Measurements from ENCODE around the gene FAM83C. TPM values are rescaled to one million over a fixed set of nuclear protein-coding genes. Genes with fewer than 3 reads are reported as not detected.

The FAM83C gene
- total and polyA plus RNA-seq, 2 experiments from 2014 or later, result not detected

- Histone ChIP-seq H4K20me1 (ENCODE audit: insufficient read depth) (no peaks in the 10 kb centered on the region), H3K79me2 (ENCODE audit: insufficient read depth) (peaks cover 71% of the 10 kb centered on the region), H2AFZ (no peak overlapping the region), H3K9ac (no peak overlapping the region), H3K27me3 (replicated peaks; ENCODE audit: insufficient read depth) (no peaks in the 10 kb centered on the region), H3K27ac (no peak overlapping the region), H3K36me3 (ENCODE audit: low read depth) (peaks cover 9% of the 10 kb centered on the region; the same call in 1 of the 2 replicates), H3K4me2 (ENCODE audit: unreplicated experiment) (no peak overlapping the region), H3K9me2 (ENCODE audit: insufficient read depth) (no peaks in the 10 kb centered on the region), H3K9me3 (ENCODE audit: low read depth) (no peaks in the 10 kb centered on the region), H3K4me1 (ENCODE audit: insufficient read depth) (peaks cover 10% of the 10 kb centered on the region; the same call in 1 of the 2 replicates), H3K4me3 (no peak overlapping the region), H3F3A (ENCODE audit: insufficient read depth) (peaks cover 38% of the 10 kb centered on the region)
- TF ChIP-seq EZH2phosphoT487 (IDR thresholded peaks at IDR 0.05; ENCODE audit: insufficient read depth, low read depth) (no peak), EZH2 (IDR thresholded peaks at IDR 0.05; ENCODE audit: insufficient read depth, poor library complexity, severe bottlenecking) (no peak)
- 96 to 97% methylated on average over 7 of the region's 7 CpGs for WGBS, 2 experiments (ENCODE audit: low coverage in 1 of 2, low lambda C conversion rate in 2 of 2, missing lambda C conversion rate in 2 of 2)
- in situ Hi-C loops (cut with MboI), result no loop called here
- no peak for DNase-seq
Observed at GRCh38 chr20:35279533-35280174, 12.6 kb downstream of the FAM83C start.

GRCh38 chr20:35279040-35279439 is 13.2 kb downstream of the FAM83C start:
- peaks cover 10% of the 10 kb centered on the region; the same call in 1 of the 2 replicates for H3K4me1 ChIP-seq (ENCODE audit: insufficient read depth)
- DNase-seq, result peak; percentile 26
- no peak overlapping the region for H3K9ac ChIP-seq
- no peaks in the 10 kb centered on the region for H3K9me2 ChIP-seq (ENCODE audit: insufficient read depth)
- no peak overlapping the region for H3K27ac ChIP-seq
- in situ Hi-C loops (cut with MboI), result no loop called here
- H2AFZ ChIP-seq, result no peak overlapping the region
- H4K20me1 ChIP-seq (ENCODE audit: insufficient read depth), result no peaks in the 10 kb centered on the region
- no peaks in the 10 kb centered on the region for H3K27me3 ChIP-seq (replicated peaks; ENCODE audit: insufficient read depth)
- H3K79me2 ChIP-seq (ENCODE audit: insufficient read depth), result peaks cover 66% of the 10 kb centered on the region
- no peak overlapping the region for H3K4me3 ChIP-seq
- H3F3A ChIP-seq (ENCODE audit: insufficient read depth), result peaks cover 38% of the 10 kb centered on the region
- no peaks in the 10 kb centered on the region for H3K9me3 ChIP-seq (ENCODE audit: low read depth)
- H3K36me3 ChIP-seq (ENCODE audit: low read depth), result peaks cover 9% of the 10 kb centered on the region; the same call in 1 of the 2 replicates
- WGBS, 2 experiments (ENCODE audit: low coverage in 1 of 2, low lambda C conversion rate in 2 of 2, missing lambda C conversion rate in 2 of 2), result 88 to 93% methylated on average over 5 of the region's 5 CpGs
- TF ChIP-seq EZH2phosphoT487 (IDR thresholded peaks at IDR 0.05; ENCODE audit: insufficient read depth, low read depth) (no peak), EZH2 (IDR thresholded peaks at IDR 0.05; ENCODE audit: insufficient read depth, poor library complexity, severe bottlenecking) (no peak)
- no peak overlapping the region for H3K4me2 ChIP-seq (ENCODE audit: unreplicated experiment)

- Histone ChIP-seq H3K27me3 (replicated peaks; ENCODE audit: insufficient read depth) (no peaks in the 10 kb centered on the region), H3K79me2 (ENCODE audit: insufficient read depth) (peaks cover 53% of the 10 kb centered on the region), H3K9ac (peak within 1 kb of the TSS; percentile 91), H3K4me1 (ENCODE audit: insufficient read depth) (peaks cover 10% of the 10 kb centered on the region; the same call in 1 of the 2 replicates), H3K9me3 (ENCODE audit: low read depth) (no peaks in the 10 kb centered on the region), H3K36me3 (ENCODE audit: low read depth) (peaks cover 9% of the 10 kb centered on the region; the same call in 1 of the 2 replicates), H3K27ac (peak within 1 kb of the TSS; percentile 88), H2AFZ (peak within 1 kb of the TSS; percentile 39; the same call in 1 of the 2 replicates), H3K9me2 (ENCODE audit: insufficient read depth) (no peaks in the 10 kb centered on the region), H3K4me3 (peak within 1 kb of the TSS; percentile 85), H3F3A (ENCODE audit: insufficient read depth) (peaks cover 43% of the 10 kb centered on the region), H4K20me1 (ENCODE audit: insufficient read depth) (no peaks in the 10 kb centered on the region), H3K4me2 (ENCODE audit: unreplicated experiment) (peak within 1 kb of the TSS; percentile 94)
- TF ChIP-seq EZH2 (IDR thresholded peaks at IDR 0.05; ENCODE audit: insufficient read depth, poor library complexity, severe bottlenecking), result no peak
- no peak for TF ChIP-seq EZH2phosphoT487 (IDR thresholded peaks at IDR 0.05; ENCODE audit: insufficient read depth, low read depth)
- 0 to 3% methylated on average over 8 to 69 of the region's 76 CpGs for WGBS, 2 experiments (ENCODE audit: low coverage in 1 of 2, low lambda C conversion rate in 2 of 2, missing lambda C conversion rate in 2 of 2)
- peak; percentile 94 for DNase-seq
- in situ Hi-C loops (cut with MboI), result no loop called here
Observed at GRCh38 chr20:35277531-35278395, 14.5 kb downstream of the FAM83C start, which contains the start of gene MMP24OS. TSS of gene MMP24OS (minus strand) at chr20:35278122. CDS start at chr20:35277929, 193 bp downstream.

- Histone ChIP-seq H3K27me3 (replicated peaks; ENCODE audit: insufficient read depth) (no peaks in the 10 kb centered on the region), H4K20me1 (ENCODE audit: insufficient read depth) (no peaks in the 10 kb centered on the region), H3K4me2 (ENCODE audit: unreplicated experiment) (peak overlapping the region; percentile 94), H3K79me2 (ENCODE audit: insufficient read depth) (peaks cover 47% of the 10 kb centered on the region), H2AFZ (peak overlapping the region; percentile 39; the same call in 1 of the 2 replicates), H3K36me3 (ENCODE audit: low read depth) (peaks cover 9% of the 10 kb centered on the region; the same call in 1 of the 2 replicates), H3K9me3 (ENCODE audit: low read depth) (no peaks in the 10 kb centered on the region), H3K27ac (peak overlapping the region; percentile 88), H3K4me1 (ENCODE audit: insufficient read depth) (peaks cover 15% of the 10 kb centered on the region; the same call in 1 of the 2 replicates), H3K9ac (peak overlapping the region; percentile 91), H3K4me3 (peak overlapping the region; percentile 85), H3F3A (ENCODE audit: insufficient read depth) (peaks cover 46% of the 10 kb centered on the region), H3K9me2 (ENCODE audit: insufficient read depth) (no peaks in the 10 kb centered on the region)
- no peak for TF ChIP-seq EZH2 (IDR thresholded peaks at IDR 0.05; ENCODE audit: insufficient read depth, poor library complexity, severe bottlenecking)
- no peak for TF ChIP-seq EZH2phosphoT487 (IDR thresholded peaks at IDR 0.05; ENCODE audit: insufficient read depth, low read depth)
- in situ Hi-C loops (cut with MboI), result no loop called here
- no peak for DNase-seq
- 10 to 11% methylated on average over 10 of the region's 10 CpGs for WGBS, 2 experiments (ENCODE audit: low coverage in 1 of 2, low lambda C conversion rate in 2 of 2, missing lambda C conversion rate in 2 of 2)
Observed at GRCh38 chr20:35277127-35277526, 15.1 kb downstream of the FAM83C start.

All from GM23248 (cell line).